HepG2 (cell line): Measurements from ENCODE around the gene TNKS1BP1. TPM values are rescaled to one million over a fixed set of nuclear protein-coding genes. Genes with fewer than 3 reads are reported as not detected.

Source experiments
- ARID5B ChIP-seq: IDR thresholded peaks from 2 replicates; pipeline ENCODE4 v1.4.0; 2020; ENCODE audit warnings: mild to moderate bottlenecking, missing genetic modification reagents
- CREBL2 ChIP-seq: sonication (generic); formaldehyde crosslinking; IDR thresholded peaks from 2 replicates; pipeline ENCODE4 v1.8.1; 2023; ENCODE audit warnings: missing genetic modification reagents, mild to moderate bottlenecking, borderline replicate concordance
- CTCF ChIP-seq: sonication (generic); formaldehyde crosslinking; IDR thresholded peaks from 2 replicates; pipeline ENCODE4 v1.5.0; 2020; ENCODE audit warnings: mild to moderate bottlenecking, missing genetic modification reagents, moderate library complexity
- FOXA1 ChIP-seq, 2 experiments: fragments of 450-650 bp in 1 of 2; sonication (generic) in 1 of 2; formaldehyde crosslinking in 1 of 2; IDR thresholded peaks; 2 replicates each; pipeline versions ENCODE4 v1.4.0 to v1.6.1; 2016 to 2020; ENCODE audit warnings: missing genetic modification reagents in 1 of 2
- GFI1 ChIP-seq: sonication (generic); formaldehyde crosslinking; IDR thresholded peaks from 2 replicates; pipeline ENCODE4 v1.5.0; 2020; ENCODE audit warnings: missing genetic modification reagents, mild to moderate bottlenecking, borderline replicate concordance
- HNF1B ChIP-seq: sonication (generic); formaldehyde crosslinking; IDR thresholded peaks from 2 replicates; pipeline ENCODE4 v1.5.1; 2020; ENCODE audit warnings: mild to moderate bottlenecking, moderate library complexity, missing genetic modification reagents
- SAP130 ChIP-seq: IDR thresholded peaks from 2 replicates; pipeline ENCODE4 v1.6.1; 2016; ENCODE audit warnings: low read depth
- SOX5 ChIP-seq: IDR thresholded peaks from 2 replicates; pipeline ENCODE4 v1.6.1; 2016; ENCODE audit warnings: borderline replicate concordance
- STAT6 ChIP-seq: sonication (generic); formaldehyde crosslinking; IDR thresholded peaks from 2 replicates; pipeline ENCODE4 v1.4.0; 2020; ENCODE audit warnings: missing genetic modification reagents, mild to moderate bottlenecking, borderline replicate concordance
- TOE1 ChIP-seq: sonication (generic); formaldehyde crosslinking; IDR thresholded peaks from 2 replicates; pipeline ENCODE4 v1.4.0; 2020; ENCODE audit warnings: mild to moderate bottlenecking, missing genetic modification reagents
- USF2 ChIP-seq, 2 experiments: sonication (generic) in 1 of 2; formaldehyde crosslinking in 1 of 2; IDR thresholded peaks; 2 replicates each; pipeline versions ENCODE4 v1.5.1 to v1.6.1; 2011 to 2020; ENCODE audit warnings: borderline replicate concordance in 1 of 2, low read depth in 1 of 2, low read length in 1 of 2, mild to moderate bottlenecking in 1 of 2, missing genetic modification reagents in 1 of 2, moderate library complexity in 1 of 2
- ZNF432 ChIP-seq: sonication (generic); formaldehyde crosslinking; IDR thresholded peaks from 2 replicates; pipeline ENCODE4 v1.5.0; 2020; ENCODE audit warnings: missing genetic modification reagents, mild to moderate bottlenecking, borderline replicate concordance
- ZNF556 ChIP-seq: sonication (generic); formaldehyde crosslinking; IDR thresholded peaks from 2 replicates; pipeline ENCODE4 v1.4.0; 2020; ENCODE audit warnings: mild to moderate bottlenecking, missing genetic modification reagents, borderline replicate concordance
- ZNF879 ChIP-seq: sonication (generic); formaldehyde crosslinking; IDR thresholded peaks from 2 replicates; pipeline ENCODE4 v1.8.1; 2023; ENCODE audit warnings: missing genetic modification reagents
- polyA plus RNA-seq, 8 experiments: library from polyadenylated mRNA; depleted of rRNA in 3 of 8; stranded (reverse) in 7 of 8; unstranded in 1 of 8; fragments of >200 nt; fragmentation: Illumina TruSeq in 4 of 8; extraction: Trizol in 4 of 8; gene quantifications; 2 replicates each; pipeline versions ENCODE4 v1.2.1 to v1.2.3, GENCODE V29; 2011 to 2016; ENCODE audit warnings: low read depth in 4 of 8, missing spikeins in 1 of 8, mixed read lengths in 1 of 8; ENCODE audit not compliant: insufficient read depth in 1 of 8
- total RNA-seq, 5 experiments: library from RNA; depleted of rRNA; stranded (reverse); fragments of >200 nt; fragmentation: Illumina TruSeq; extraction: Trizol; gene quantifications; 2 replicates each; pipeline ENCODE4 v1.2.3, GENCODE V29; 2016; ENCODE audit warnings: low read depth in 1 of 5

TNKS1BP1 gene
- total and polyA plus RNA-seq, 2 of the 13 experiments (the other 11 are each of a cell fraction or from before 2014, with no cell fraction given): 13.7 to 15.0 TPM

GRCh38 chr11:57320719-57321387 lies 3.9 kb downstream of the TNKS1BP1 start (continued):
- TF ChIP-seq HNF1B (CRISPR knock-in tag) (no peak), CTCF (CRISPR knock-in tag) (no peak), SOX5 (CRISPR knock-in tag) (0 out of 2 replicates have a peak, but pooled peaks have one; percentile 11), ZNF879 (CRISPR knock-in tag) (no peak), ZNF556 (CRISPR knock-in tag) (0 out of 2 replicates have a peak, but pooled peaks have one; percentile 37), ARID5B (CRISPR knock-in tag) (0 out of 2 replicates have a peak, but pooled peaks have one; percentile 16), USF2 (IDR thresholded peaks at IDR 0.05; ENCODE audit: low read depth, low read length) (no peak), USF2 (CRISPR knock-in tag; IDR thresholded peaks at IDR 0.05; ENCODE audit: borderline replicate concordance) (no peak), CREBL2 (CRISPR knock-in tag) (no peak), FOXA1 (IDR thresholded peaks at IDR 0.05) (no peak), FOXA1 (CRISPR knock-in tag; IDR thresholded peaks at IDR 0.05) (peak; percentile 45; the same call in 1 of the 2 replicates), ZNF432 (CRISPR knock-in tag) (no peak), GFI1 (CRISPR knock-in tag) (peak; percentile 86), TOE1 (CRISPR knock-in tag) (no peak), SAP130 (CRISPR knock-in tag) (peak; percentile 52), STAT6 (no peak)
